ENCODE results near the gene RENBP. TPM values are rescaled to one million over a fixed set of nuclear protein-coding genes. Genes with fewer than 3 reads are reported as not detected.

RENBP gene
- polyA plus RNA-seq, 10 donors: 1.9 to 6.5 (median 3.0) TPM

- DNase-seq: peak; percentile 91 to 97 (median 95)
These were observed 27.3 kb upstream of the RENBP start, which contains the start of gene HCFC1 for GRCh38 chrX:153971450-153972367. HCFC1 (minus strand) TSS chrX:153971818; CDS start chrX:153970840, 978 bp downstream.

GRCh38 chrX:153971124-153971449, 26.6 kb upstream of the RENBP start:
- DNase-seq: peak; percentile 83 to 95 (median 92)

GRCh38 chrX:153970357-153971123, 26.1 kb upstream of the RENBP start:
- DNase-seq: peak; percentile 61 to 89 (median 77)

- no peak for DNase-seq
These were observed 25.5 kb upstream of the RENBP start for GRCh38 chrX:153969904-153970356.

GRCh38 chrX:153969125-153969903, 24.9 kb upstream of the RENBP start:
- DNase-seq: no peak

GRCh38 chrX:153968754-153969124, 24.3 kb upstream of the RENBP start:
- no peak for DNase-seq

- no peak for DNase-seq
These were observed 23.8 kb upstream of the RENBP start for GRCh38 chrX:153968255-153968654.

GRCh38 chrX:153967536-153968224, 23.2 kb upstream of the RENBP start:
- DNase-seq: no peak

- DNase-seq: no peak
These were observed 22.5 kb upstream of the RENBP start for GRCh38 chrX:153966841-153967535.

GRCh38 chrX:153966283-153966688, 21.8 kb upstream of the RENBP start:
- no peak for DNase-seq

GRCh38 chrX:153965406-153965805, 21.0 kb upstream of the RENBP start:
- no peak for DNase-seq

- DNase-seq: no peak
These were observed 19.7 kb upstream of the RENBP start for GRCh38 chrX:153964105-153964504.

GRCh38 chrX:153963546-153963945, 19.1 kb upstream of the RENBP start:
- DNase-seq: no peak

GRCh38 chrX:153961292-153961691, 16.8 kb upstream of the RENBP start:
- DNase-seq: no peak

GRCh38 chrX:153960786-153961185, 16.3 kb upstream of the RENBP start:
- no peak for DNase-seq

GRCh38 chrX:153960077-153960476, 15.6 kb upstream of the RENBP start:
- no peak for DNase-seq

- no peak for DNase-seq
These were observed 15.2 kb upstream of the RENBP start for GRCh38 chrX:153959649-153960048.

- DNase-seq: no peak
These were observed 14.2 kb upstream of the RENBP start for GRCh38 chrX:153958605-153959004.

- no peak for DNase-seq
These were observed 12.8 kb upstream of the RENBP start for GRCh38 chrX:153957224-153957623.

- no peak for DNase-seq
These were observed 11.8 kb upstream of the RENBP start for GRCh38 chrX:153956044-153956907.
